ENCODE measurements around the gene CNPY4.

Gene CNPY4

DNA sequence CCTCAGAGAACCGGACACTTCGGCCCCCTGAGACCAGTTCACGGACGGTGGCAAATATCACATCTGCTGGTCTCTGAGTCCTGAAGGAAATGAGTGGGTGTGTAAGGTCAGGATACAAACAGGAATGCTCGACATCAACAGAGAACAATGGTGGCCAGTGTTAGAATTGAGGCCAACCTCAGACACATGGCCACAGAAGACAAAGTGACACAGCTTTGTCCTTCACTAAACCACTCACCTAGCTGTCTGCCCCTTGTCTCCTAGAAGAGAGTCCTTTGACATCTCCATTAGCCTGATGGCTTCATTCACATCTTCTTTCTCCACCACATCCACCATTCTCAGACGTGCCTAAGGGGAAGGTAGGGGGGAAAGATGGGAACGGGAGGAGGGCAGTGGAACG is 26.4 kb upstream of the CNPY4 start:
- no peak for DNase-seq

DNA sequence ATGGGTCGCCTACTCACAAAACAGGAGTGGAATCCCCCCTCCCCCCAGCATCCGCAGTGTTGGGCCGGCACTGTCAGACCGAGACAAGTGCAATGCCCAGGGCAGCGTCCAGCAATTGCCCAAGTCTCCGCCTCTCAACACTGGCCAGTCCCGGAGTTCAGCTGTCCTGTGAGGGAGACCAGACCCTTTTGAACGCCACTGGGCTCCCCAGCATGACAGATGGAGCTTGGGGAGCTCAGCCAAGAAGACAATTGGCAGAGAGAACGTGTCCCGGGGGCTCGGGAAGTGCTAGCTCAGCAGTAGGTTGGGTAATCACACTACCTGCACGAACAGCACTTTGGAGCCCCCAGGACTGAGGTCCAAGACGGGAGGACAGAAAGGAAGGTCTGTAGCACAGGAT is 25.9 kb upstream of the CNPY4 start:
- no peak for DNase-seq

DNA sequence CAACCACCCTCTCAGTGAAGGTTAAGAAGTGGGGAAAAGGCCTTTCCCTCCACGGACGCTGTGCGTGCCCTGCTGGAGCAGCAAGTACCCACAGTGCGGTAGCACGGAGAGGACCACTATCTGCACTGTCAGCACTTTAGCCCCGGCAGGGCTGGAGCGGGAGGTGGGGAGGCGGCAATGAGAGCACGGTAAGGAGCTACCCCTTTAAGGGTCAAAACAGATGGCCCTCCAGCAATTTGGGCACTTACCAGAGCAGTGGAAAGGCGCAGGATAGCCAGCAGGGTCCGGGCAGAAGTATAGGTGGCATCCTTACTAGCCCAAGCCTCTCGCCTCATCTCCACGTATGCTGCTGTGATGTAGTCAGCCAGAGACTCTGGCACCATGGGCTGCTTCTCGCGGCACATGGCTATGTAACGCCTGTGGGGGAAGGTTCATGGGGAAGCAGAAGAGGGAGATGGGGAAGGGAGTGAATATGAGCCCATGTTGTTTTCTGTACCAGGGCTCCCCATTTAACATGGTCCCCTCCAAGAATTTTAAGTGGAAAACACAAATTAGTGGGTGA is 25.4 kb upstream of the CNPY4 start:
- DNase-seq: no peak

DNA sequence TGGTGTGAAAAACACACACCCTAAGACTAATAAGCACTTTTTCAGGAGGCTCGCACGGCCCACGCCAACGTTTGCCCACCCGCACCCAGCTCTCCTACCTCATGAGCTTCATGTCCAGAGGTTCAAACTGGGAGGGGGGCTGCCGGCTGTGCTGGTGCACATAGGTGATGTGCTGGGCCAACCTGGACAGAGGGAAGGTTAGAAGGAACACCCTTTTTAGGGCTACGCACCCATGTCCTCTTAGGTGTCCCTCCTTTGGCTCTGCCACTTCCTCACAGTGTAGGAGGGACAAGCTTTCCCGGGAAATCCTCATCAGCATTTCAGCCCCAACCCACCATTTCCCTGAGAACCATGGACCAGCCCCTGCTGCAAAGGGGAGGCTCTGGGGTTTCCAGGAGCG is 24.1 kb upstream of the CNPY4 start:
- no peak for DNase-seq

DNA sequence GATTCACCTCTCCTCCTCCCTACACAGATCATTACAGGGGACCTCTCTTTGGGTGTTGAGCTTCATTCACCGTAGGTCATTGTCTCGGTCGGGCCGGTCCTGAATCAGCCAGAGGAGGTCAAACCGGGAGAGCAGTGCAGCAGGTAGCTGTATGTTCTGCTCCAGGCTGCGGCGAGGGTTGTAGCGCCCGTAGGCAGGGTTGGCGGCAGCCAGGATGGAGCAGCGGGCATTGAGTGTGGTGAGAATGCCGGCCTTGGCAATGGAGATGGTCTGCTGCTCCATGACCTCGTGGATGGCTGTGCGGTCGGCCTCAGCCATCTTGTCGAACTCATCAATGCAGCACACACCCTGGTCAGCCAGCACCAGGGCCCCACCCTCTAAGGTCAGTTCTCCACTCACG is 23.7 kb upstream of the CNPY4 start:
- DNase-seq: no peak

DNA sequence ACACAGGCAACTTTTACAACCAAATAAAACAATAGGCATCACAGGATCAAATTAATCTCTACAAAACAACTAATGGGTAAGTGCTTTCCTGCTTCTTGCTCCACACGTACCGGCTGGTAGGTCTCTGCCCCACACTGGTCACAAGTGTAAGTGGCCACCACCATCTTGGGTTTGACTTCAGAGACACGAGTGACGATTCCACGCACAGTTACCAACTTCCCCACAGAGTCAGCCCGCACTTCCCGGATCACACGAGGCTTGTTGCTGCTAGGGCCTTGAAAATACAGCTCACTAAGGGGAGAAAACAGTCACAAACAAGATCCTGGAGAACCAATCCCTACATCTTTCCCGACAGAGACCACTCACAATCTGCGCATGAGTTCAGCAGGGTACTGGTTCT is 20.5 kb upstream of the CNPY4 start:
- no peak for DNase-seq

DNA sequence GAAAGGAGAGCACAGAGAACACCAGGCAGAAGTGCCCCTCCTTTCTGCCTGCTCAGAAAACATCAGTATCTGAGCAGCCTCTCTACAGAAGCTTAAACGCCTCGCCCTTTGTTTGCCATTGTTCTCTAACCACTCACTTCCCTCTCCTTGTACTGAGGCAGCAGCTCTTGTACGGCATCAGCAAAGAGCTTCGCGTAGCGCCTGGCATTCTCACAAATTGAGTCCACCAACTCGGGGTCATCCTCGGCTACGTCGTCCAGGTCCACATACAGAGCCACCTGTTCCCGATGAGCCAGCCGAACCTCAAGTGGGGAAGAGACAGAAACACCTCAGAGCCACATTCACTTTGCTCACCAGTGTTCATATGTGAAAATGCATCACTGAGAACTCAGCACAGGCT is 20.0 kb upstream of the CNPY4 start:
- DNase-seq: no peak

DNA sequence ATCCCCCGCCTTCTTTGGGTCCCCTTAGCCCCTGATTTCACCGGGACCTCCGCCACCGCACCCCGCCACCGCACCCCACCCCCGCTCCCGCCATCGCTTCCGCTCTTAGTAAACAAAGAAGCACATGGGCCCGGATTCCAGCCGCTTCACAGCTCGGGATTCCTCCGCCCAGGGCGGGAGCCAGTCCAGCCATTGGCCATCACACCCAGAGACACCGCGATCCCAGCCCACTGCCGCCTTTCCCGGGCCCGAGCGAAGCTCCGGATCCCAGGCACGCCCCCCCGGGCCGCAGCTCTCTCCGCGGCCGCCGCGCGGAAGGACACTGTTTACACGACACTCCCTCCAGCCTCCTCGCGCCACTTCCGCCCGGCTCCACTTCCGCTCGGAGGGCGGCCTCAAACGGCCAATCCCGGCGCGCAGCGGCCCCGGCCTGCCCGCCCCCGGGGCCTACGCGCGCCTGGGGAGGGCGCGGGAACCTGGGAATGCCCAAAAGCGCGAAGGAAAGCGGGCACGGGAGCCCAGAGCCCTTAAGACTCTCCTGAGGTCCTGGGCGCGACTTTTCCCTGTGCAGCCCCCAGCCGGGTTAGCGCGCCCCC is 18.9 kb upstream of the CNPY4 start:
- DNase-seq: peak; percentile 97 to 98

DNA sequence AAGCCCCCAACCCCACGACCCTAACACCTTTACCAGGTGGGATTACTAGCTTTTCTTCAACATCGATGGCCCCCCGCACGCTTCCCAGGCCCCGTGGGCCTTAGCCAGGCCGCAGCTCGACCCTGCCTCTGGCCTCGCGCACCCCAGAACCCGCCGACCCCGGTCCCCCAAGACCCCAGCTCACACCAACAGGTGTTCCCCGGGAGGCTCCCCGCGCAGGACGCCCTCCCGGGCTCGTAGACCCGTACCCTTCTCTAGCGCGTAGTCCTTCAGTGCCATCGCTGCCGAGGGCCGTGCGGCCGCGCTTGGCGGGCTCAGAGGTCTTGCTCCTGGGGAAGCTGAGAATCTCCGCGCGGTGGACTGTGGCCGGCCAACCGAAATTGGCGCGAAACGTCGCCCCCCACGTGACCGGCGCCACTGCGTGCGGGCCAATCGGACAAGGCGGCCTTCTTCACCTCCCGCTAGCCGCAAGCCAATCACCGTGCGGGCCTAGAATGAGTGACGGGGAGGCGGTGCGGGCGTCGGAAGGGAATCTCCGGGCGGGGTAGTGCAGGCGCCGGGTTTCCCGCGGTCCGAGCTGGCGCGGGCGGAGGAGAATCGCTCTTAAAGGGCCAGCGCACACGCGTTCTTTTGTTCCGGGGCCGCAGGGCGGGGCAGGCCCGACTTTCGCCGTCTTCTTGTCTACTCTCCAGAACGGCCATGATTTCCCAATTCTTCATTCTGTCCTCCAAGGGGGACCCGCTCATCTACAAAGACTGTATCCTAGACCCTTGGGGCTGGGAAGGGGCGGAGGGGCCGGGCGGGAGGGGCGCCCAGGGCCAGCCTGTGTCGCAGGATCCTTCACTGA is 18.2 kb upstream of the CNPY4 start, which contains the start of the genes AP4M1 and MCM7:
AP4M1 (plus strand) TSS at position 628 of the 847 bp plus-strand sequence; CDS start at position 700, 72 bp downstream.
MCM7 (minus strand) TSS at position 382 of the 847 bp plus-strand sequence; CDS start at position 279, 103 bp downstream.
- peak; percentile 99 for DNase-seq

DNA sequence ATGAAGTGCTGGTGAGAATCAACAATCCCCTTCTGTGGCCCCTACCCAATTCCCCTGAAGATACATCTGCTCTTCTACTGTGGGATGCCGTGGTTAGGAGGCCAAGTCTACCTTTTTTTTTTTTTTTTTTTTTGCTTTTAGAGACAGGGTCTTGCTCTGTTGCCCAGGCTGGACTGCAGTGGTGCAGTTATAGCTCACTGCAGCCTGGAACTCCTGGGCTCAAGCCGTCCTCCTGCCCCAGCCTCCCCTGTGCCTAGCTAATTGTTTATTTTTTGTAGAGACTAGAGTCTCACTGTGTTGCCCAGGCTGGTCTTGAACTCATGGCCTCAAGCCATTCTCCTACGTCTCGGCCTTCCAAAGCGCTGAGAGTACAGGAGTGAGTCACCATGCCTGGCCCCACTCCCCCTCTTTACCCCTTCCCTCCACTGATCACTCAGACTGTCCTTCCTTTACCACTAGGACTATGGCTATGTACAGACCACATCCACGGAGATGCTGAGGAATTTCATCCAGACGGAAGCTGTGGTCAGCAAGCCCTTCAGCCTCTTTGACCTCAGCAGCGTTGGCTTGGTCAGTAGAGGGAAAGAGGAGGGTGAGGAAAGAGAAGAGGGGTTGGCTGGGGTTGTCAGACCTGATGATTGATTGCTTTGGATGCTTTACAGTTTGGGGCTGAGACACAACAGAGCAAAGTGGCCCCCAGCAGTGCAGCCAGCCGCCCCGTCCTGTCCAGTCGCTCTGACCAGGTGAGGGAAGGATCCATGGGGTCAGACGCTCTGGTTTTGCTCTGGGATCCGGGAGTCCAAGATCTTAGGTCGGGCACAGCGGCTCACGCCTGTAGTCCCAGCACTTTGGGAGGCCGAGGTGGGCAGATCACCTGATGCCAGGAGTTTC is 16.2 kb upstream of the CNPY4 start:
- DNase-seq: no peak

DNA sequence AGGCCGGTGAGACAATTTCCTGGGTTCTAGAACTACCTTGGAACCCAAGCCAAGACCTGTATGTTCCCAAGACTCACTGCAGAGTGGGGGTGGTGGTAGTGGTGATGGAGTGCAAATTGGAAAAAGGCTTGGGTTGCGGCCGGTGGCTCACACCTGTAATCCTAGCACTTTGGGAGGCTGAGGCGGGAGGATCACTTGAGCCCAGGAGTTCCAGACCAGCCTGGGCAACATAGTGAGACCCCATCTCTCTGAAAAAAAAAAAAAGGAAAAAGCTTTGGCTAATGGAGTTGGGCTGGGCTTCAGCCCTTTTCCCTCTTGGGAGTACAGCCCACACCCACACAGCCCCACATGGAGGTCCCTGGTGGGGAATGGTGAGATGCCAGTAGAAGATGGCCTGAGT is 13.9 kb upstream of the CNPY4 start:
- no peak for DNase-seq

DNA sequence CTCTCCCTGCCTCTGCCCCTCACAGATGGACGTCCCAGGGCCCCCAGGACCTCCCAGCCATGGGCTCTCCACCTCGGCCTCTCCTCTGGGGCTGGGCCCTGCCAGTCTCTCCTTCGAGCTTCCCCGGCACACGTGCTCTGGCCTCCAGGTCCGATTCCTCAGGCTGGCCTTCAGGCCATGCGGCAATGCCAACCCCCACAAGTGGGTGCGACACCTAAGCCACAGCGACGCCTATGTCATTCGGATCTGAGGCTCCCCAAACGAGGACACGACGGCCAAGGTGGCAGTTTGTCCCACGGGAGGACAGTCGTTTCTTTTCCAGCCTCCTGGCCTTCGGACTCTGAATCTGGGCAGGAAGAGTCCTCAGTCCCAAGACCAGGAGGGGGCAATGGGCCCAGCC is 12.8 kb upstream of the CNPY4 start:
- DNase-seq: no peak

DNA sequence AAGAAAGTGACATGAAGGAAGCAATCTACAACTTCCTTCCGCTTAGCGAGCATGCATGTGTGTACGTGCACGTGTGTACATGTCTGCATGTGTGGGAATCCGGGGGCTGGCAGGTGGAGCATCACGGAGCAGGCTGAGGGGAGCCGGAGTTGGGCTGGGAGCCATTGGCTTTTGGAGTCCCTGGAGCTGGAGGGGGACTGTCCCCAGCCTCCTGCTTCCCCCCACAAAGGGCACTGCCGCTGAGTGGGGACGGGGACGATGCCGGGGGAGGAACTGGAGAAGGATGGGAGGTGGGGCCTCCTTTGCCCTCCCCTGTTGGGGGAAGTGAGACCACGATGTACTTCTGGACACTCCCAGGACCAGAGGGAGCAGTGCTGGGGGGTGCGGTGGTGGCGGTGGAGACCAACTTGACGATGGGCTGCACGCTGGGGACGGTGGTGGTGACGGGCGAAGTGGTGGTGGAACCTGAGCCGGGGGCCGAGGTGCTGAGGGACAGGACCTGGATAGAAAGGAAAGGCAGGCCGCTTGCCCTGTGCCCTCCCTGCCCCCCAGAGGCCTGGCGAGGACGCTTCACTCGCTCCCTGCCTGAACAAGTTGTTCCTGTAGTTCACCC is 12.2 kb upstream of the CNPY4 start:
- DNase-seq: no peak

DNA sequence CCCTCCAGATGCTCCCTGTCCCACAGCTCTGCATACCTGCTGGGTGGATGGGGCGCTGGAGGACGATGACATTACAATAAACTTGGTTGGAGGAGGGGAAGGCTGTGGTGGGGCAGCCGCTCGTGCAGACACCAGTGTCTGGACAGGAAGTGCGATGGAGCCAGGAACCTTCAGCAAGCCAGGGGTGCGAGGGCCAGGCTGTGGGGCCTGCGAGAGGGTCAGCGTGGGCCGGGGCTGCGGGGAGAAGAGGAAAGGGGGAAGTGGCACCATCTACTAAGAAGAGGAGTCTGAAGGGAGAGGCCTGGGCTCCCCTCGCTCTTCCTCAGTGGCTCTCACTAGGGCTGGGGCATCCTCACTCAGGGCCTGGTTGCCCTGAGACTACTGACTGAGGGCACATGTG is 11.5 kb upstream of the CNPY4 start:
- DNase-seq: no peak

DNA sequence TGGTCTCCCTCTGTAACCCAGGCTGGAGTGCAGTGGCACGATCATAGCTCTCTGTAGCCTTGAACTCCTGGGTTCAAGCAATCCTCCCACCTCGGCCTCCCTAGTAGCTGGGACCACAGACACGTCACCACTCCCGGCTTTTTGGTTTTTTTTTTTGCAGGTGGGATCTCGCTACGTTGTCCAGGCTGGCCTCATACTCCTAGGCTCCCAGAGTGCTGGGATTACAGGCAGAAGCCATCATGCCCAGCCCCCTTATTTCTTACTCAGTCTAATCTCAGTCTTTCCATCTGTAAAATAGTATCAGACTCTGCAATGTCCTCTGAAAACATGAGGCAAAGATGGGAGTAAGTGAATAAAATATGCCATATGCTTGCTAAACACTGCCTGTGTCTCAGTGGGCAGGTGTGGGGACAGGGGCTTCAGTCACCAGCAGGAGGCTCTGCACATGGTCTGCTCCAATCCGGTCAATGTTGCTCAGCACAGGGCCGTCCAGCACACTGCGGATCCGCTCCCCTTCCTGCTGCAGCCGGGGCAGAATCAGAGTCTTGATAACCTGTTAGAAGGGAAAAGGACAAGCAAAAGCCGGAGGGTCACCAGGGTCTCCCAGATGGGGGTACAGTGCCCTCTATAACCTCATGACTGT is 9.8 kb upstream of the CNPY4 start:
- no peak for DNase-seq

DNA sequence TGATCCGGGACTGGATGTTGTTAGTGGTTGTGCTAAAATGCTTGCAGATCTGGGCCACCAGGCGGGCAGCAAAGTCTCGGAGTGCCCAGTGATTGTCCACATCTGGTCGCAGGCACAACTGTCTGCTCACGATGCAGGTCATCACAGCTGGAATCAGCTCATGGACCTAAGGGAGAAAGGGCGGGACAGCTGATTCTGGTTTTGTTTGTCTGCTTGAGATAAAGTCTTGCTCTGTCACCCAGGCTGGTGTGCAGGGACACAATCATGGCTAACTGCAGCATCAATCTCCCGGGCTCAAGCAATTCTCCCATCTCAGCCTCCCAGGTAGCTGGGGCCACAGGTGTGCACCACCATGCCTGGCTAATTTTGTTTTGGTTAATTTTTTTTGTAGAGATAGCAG is 8.3 kb upstream of the CNPY4 start:
- DNase-seq: no peak

DNA sequence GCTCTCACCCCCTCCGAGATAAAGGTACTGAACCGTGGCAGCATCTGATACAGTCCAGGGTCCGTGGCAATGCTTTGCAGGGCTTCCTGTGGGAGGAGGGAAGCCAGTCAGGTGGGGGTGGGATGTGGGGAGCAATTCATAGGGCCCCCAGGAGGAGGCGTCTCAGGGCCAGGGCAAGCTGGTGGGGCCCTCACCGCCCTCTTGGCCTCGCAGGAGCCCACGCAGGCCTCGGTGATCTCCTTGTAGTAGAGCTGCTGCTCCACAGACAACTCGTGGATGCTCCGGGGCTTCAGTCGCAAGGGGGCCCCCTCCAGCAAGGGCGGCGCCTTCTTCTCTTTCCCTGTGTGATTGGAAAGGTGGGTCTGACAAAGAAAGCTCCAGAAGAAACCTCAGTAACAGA is 7.5 kb upstream of the CNPY4 start:
- DNase-seq: no peak

DNA sequence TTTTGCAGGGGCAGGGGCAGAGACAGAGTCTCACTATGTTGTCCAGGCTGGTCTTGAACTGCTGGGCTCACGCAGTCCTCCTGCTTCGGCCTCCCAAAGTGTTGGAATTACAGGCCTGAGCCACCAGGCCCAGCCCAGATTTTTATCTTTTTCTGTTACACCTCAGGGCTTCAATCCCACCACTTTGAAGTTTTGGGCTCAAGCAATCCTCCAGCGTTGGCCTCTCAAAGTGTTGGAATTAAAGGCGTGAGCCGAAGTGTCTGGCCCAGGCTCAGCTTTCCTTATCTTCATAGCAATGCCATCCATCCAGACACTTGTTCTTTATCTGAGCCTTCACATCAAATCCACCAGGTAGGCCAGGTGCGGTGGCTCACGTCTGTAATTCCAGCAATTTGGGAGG is 4.4 kb upstream of the CNPY4 start:
- DNase-seq: no peak

DNA sequence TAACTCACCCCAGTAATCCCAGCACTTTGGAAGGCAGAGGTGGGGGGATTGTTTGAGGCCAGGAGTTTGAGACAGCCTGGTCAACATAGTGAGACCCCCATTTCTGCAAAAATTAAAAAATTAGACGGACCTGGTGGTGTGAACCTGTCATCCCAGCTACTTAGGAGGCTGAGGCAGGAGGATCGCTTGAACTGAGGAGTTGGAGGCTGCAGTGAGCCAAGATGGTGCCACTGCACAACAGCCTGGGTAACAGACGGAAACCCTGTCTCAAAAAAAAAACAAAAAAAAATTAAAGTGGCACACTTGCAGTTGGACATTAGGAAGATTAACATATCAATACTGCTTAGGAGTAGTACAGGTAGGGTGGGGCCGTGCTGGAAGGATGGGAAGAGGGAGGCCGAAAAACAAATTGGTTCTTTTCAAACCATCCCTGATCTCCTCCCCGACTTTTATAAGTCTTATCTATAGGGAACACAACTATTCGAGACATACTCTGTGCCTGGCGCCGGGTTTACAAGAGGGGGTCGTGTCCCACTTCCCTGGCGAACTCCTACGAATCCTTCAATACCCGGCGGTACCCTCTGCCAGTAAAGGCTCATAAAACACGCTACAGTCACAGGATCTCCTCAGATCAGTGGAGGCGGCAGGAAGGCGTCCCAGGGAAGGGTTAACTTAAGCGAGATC is 904 bp upstream of the CNPY4 start:
- DNase-seq: no peak

DNA sequence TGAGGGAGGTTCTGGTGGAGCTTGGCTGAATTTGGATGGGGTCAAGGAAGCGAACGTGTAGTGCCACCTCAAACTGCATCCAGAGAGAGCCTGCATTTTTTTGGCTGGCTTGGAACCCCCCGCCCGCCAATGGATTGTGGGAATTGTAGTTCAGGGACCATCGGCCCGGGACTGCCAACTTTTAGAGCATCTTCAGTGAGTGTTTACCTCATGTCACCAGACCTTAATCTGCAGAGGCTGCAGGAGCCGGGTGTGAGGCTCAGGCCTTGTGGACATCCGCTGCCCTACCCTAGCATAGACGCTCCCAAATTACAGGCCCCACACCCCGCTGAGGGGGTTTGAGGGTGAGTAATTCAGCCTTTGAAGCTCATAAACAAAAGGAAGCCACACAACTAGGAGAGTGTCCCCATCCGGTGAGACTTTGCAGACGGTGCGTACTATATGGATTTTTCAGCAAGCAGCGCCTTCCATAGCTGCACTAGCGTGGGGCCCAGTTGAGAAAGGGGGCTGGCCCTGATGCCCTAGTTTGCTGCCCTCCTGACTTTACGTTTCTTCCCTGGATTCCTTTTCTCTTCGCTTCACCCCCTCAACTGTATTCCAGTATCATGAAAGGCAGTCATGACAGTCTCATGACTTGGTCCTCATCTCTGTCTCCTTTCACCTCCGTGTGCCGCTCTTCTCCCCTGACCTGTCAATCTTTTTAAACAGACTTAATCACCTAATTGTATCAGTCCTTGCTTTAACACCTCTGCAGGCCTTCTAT is 717 bp downstream of the CNPY4 start:
- peak in 1 of 2 experiments; percentile 66 for DNase-seq

DNA sequence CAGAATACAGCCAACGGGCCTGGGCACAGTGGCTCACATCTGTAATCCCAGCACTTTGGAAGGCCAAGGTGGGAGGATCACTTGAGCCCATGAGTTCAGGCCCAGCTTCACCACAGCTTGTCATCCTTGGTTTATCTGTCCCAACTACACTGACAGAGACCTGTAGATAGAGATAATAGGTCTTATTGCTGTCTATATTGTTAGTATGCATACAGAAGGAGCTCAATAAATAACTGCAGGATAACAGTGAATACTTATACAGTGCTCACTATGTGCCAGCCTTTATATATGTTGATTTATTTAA is 1.3 kb downstream of the CNPY4 start:
- no peak for DNase-seq

Data from NCI-H2081 (cell line).